Measurements from ENCODE around the gene ELP5. TPM values are rescaled to one million over a fixed set of nuclear protein-coding genes. Genes with fewer than 3 reads are reported as not detected.
A peak's percentile ranks its signal among the peaks of the same experiment; 100 is the strongest.

Gene ELP5
- total and polyA plus RNA-seq, 2 of the 4 experiments (the other 2 are of a cell fraction) = 39.3 to 46.6 TPM

GRCh38 chr17:7262935-7263800 is 11.2 kb downstream of the ELP5 start:
- Histone ChIP-seq H2BK20ac (ENCODE audit: low read depth, low read length) (peak overlapping the region; percentile 2), H2BK15ac (ENCODE audit: low read depth, low read length) (peak overlapping the region; percentile 89; the same call in 2 of the 3 replicates), H3K14ac (replicated peaks; ENCODE audit: low read depth, low read length) (peak overlapping the region; percentile 96), H2BK5ac (ENCODE audit: low read depth, low read length, poor library complexity, severe bottlenecking) (no peak overlapping the region), H4K5ac (ENCODE audit: low read depth, low read length) (peak overlapping the region; percentile 86), H4K20me1 (ENCODE audit: insufficient read depth, low read length) (no peaks in the 10 kb centered on the region), H3K9me1 (ENCODE audit: insufficient read depth, low read length) (peaks cover 10% of the 10 kb centered on the region), H2AK5ac (ENCODE audit: low read depth, low read length) (peak overlapping the region; percentile 81; the same call in 1 of the 2 replicates), H3K18ac (ENCODE audit: low read depth, low read length) (0 out of 2 replicates have a peak overlapping the region, but pooled peaks have one; percentile 9), H3K4me2 (ENCODE audit: low read depth, low read length) (peak overlapping the region; percentile 28; the same call in 1 of the 2 replicates), H3K27me3 (ENCODE audit: control insufficient read depth, insufficient read depth, low read length) (peaks cover 13% of the 10 kb centered on the region; the same call in 1 of the 2 replicates), H3K27ac (ENCODE audit: insufficient read depth, low read length) (no peak overlapping the region), H3K9ac (ENCODE audit: low read depth, low read length) (no peak overlapping the region), H3K36me3 (ENCODE audit: control insufficient read depth, insufficient read depth, low read length) (peaks cover 13% of the 10 kb centered on the region), H3K56ac (ENCODE audit: extremely low read depth, insufficient read depth, low read length) (no peak overlapping the region; the same call in 1 of the 2 replicates), H3K4ac (ENCODE audit: low read depth, low read length) (peak overlapping the region; percentile 77), H3K79me1 (ENCODE audit: low read depth in 1 of 2, low read length in 2 of 2) (no peaks in the 10 kb centered on the region), H3K4me3 (ENCODE audit: insufficient read depth, low read depth, low read length) (no peak overlapping the region), H2BK120ac (ENCODE audit: low read depth, low read length) (peak overlapping the region; percentile 88), H2AK9ac (replicated peaks; ENCODE audit: low read depth, low read length, poor library complexity) (peak overlapping the region; percentile 86), H2AFZ (replicated peaks; ENCODE audit: low read length, poor library complexity) (peak overlapping the region; percentile 90), H4K8ac (ENCODE audit: low read depth in 2 of 2, low read length in 2 of 2) (peak overlapping the region; percentile 78 to 98; a peak in 3 of 4 replicates), H3K4me1 (ENCODE audit: control insufficient read depth, insufficient read depth, low read length) (peaks cover 11% of the 10 kb centered on the region), H3K23ac (ENCODE audit: low read depth, low read length) (peak overlapping the region; percentile 91; the same call in 1 of the 2 replicates), H4K91ac (ENCODE audit: insufficient read depth, low read depth, low read length) (peak overlapping the region; percentile 79), H3K9me3 (ENCODE audit: control insufficient read depth, insufficient read depth, low read length) (no peaks in the 10 kb centered on the region)
- in situ Hi-C loops (cut with MboI; ENCODE audit: low sequenced_read_pairs) (no loop called here), intact Hi-C loops (cut with micrococcal nuclease) (no loop called here), dilution Hi-C loops (cut with HindIII; ENCODE audit: low sequenced_read_pairs, unreplicated experiment) (no loop called here)
- ChIA-PET CTCF (interaction anchor here (1.6 kb wide), 1 partner anchor 33 kb away, joined by 7 read pairs; no protein-coding TSS in a partner anchor), POLR2A (ENCODE audit: unreplicated experiment) (interaction anchor here (0.6 kb wide), 1 partner anchor 9 kb away, joined by 9 read pairs; no protein-coding TSS in a partner anchor)
- BruUV-seq (replicated peaks) = no TSS peak
- WGBS, 2 experiments (ENCODE audit: extremely low coverage in 2 of 2, insufficient read length in 1 of 2) = 8% methylated on average over 8 of the region's 26 CpGs; no CpG with 5 or more reads in 1 of the 2 experiments
- DNase-seq = no peak
- no peak for ATAC-seq (ENCODE audit: low read depth)
- TF ChIP-seq NFE2L2 (IDR thresholded peaks at IDR 0.05; ENCODE audit: low read depth, low read length) = no peak
- no peak for TF ChIP-seq USF2 (IDR thresholded peaks at IDR 0.05; ENCODE audit: low read depth, low read length)
- no peak for TF ChIP-seq POLR2A (IDR thresholded peaks at IDR 0.05; ENCODE audit: low read depth, low read length)
- no peak for TF ChIP-seq RCOR1 (IDR thresholded peaks at IDR 0.05; ENCODE audit: insufficient replicate concordance, low read length)
- TF ChIP-seq RFX5 (IDR thresholded peaks at IDR 0.05; ENCODE audit: low read depth, low read length) = no peak
- no peak for TF ChIP-seq MXI1 (IDR thresholded peaks at IDR 0.05; ENCODE audit: borderline replicate concordance, low read depth, low read length)
- TF ChIP-seq MAFK (IDR thresholded peaks at IDR 0.05; ENCODE audit: low read depth, low read length) = no peak
- TF ChIP-seq BHLHE40 (IDR thresholded peaks at IDR 0.05; ENCODE audit: low read depth, low read length) = no peak
- no peak for TF ChIP-seq FOS (IDR thresholded peaks at IDR 0.05; ENCODE audit: low read depth, low read length)
- no peak for TF ChIP-seq MAZ (IDR thresholded peaks at IDR 0.05; ENCODE audit: borderline replicate concordance, low read depth, low read length)
- TF ChIP-seq ELK1 (IDR thresholded peaks at IDR 0.05; ENCODE audit: borderline replicate concordance, low read depth, low read length) = no peak
- TF ChIP-seq RAD21 (IDR thresholded peaks at IDR 0.05; ENCODE audit: low read length) = no peak
- no peak for TF ChIP-seq CHD1 (IDR thresholded peaks at IDR 0.05; ENCODE audit: low read depth, low read length)
- no peak for TF ChIP-seq CEBPB (IDR thresholded peaks at IDR 0.05; ENCODE audit: low read depth, low read length)
